HL-60/S4 treated with phorbol 12-myristate 13-acetate at 8.2 ng/mL for 4 days and 3 days (cell line): Measurements from ENCODE around the gene VWF.
"Not testable (repeated sequence)": the region's sequence is repeated elsewhere in the genome, so short reads cannot be mapped to it uniquely, and the experiment has no call there.

Experiments used
- in situ Hi-C: fragments of 300-500 bp; cut with MboI; formaldehyde crosslinking; loops from 2 replicates; pipeline ENCODE4 v1.15.0; 2022; ENCODE audit warnings: low sequenced_read_pairs

Gene VWF

GRCh38 chr12:6106218-6106617, 18.3 kb downstream of the VWF start:
- in situ Hi-C loops, result no loop called here

GRCh38 chr12:6104842-6105241, 19.6 kb downstream of the VWF start:
- in situ Hi-C loops, result no loop called here

- in situ Hi-C loops, result no loop called here
Measured at GRCh38 chr12:6104027-6104426, 20.4 kb downstream of the VWF start.

- in situ Hi-C loops, result not testable (repeated sequence)
Measured at GRCh38 chr12:6102021-6102420, 22.4 kb downstream of the VWF start.

GRCh38 chr12:6099316-6099715, 25.2 kb downstream of the VWF start:
- in situ Hi-C loops, result no loop called here

- in situ Hi-C loops, result no loop called here
Measured at GRCh38 chr12:6097411-6097810, 27.1 kb downstream of the VWF start.

- in situ Hi-C loops, result no loop called here
Measured at GRCh38 chr12:6096527-6096926, 27.9 kb downstream of the VWF start.

GRCh38 chr12:6095269-6095668, 29.2 kb downstream of the VWF start:
- in situ Hi-C loops, result no loop called here

- in situ Hi-C loops, result no loop called here
Measured at GRCh38 chr12:6093764-6094163, 30.7 kb downstream of the VWF start.

GRCh38 chr12:6092784-6093722, 31.4 kb downstream of the VWF start:
- in situ Hi-C loops, result no loop called here

GRCh38 chr12:6091786-6092566, 32.5 kb downstream of the VWF start:
- in situ Hi-C loops, result no loop called here

GRCh38 chr12:6090803-6091202, 33.7 kb downstream of the VWF start:
- in situ Hi-C loops, result no loop called here

- in situ Hi-C loops, result no loop called here
Measured at GRCh38 chr12:6088921-6089747, 35.3 kb downstream of the VWF start.

GRCh38 chr12:6086316-6086715, 38.2 kb downstream of the VWF start:
- in situ Hi-C loops, result no loop called here

GRCh38 chr12:6085841-6086240, 38.6 kb downstream of the VWF start:
- in situ Hi-C loops, result no loop called here

- in situ Hi-C loops, result no loop called here
Measured at GRCh38 chr12:6084969-6085450, 39.5 kb downstream of the VWF start.

GRCh38 chr12:6084261-6084968, 40.1 kb downstream of the VWF start:
- in situ Hi-C loops, result no loop called here

GRCh38 chr12:6083601-6084000, 40.9 kb downstream of the VWF start:
- in situ Hi-C loops, result no loop called here

GRCh38 chr12:6082613-6083012, 41.9 kb downstream of the VWF start:
- in situ Hi-C loops, result no loop called here
